Kidney glomerular epithelial cell (primary cell): ENCODE data around the gene LCE1A.

Experiments
- DNase-seq: peaks from one replicate; lab custom pipeline; 2025; lab: John Stamatoyannopoulos, UW

Gene LCE1A, protein sequence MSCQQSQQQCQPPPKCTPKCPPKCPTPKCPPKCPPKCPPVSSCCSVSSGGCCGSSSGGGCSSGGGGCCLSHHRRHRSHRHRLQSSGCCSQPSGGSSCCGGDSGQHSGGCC

DNA sequence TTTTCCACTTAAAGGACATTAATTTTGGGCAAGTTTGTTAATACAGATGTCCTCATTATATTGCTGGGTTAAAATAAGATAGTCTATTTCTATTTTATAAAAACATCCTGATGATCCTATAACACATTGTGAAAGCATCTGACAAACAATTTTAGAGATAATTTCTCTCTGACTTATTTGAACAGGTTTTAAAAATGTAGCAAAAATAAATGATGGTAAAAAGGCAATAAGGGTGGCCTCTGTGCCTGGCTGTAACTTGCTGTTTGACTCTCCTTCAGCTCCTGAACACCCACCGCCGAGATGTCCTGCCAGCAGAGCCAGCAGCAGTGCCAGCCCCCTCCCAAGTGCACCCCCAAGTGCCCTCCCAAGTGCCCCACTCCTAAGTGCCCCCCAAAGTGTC, at the start of gene LCE1A:
Gene LCE1A, plus strand, starts transcription at position 301 of the 400 bp plus-strand sequence. Its CDS starts 0 bp downstream, at position 301.
- DNase-seq = no peak

DNA sequence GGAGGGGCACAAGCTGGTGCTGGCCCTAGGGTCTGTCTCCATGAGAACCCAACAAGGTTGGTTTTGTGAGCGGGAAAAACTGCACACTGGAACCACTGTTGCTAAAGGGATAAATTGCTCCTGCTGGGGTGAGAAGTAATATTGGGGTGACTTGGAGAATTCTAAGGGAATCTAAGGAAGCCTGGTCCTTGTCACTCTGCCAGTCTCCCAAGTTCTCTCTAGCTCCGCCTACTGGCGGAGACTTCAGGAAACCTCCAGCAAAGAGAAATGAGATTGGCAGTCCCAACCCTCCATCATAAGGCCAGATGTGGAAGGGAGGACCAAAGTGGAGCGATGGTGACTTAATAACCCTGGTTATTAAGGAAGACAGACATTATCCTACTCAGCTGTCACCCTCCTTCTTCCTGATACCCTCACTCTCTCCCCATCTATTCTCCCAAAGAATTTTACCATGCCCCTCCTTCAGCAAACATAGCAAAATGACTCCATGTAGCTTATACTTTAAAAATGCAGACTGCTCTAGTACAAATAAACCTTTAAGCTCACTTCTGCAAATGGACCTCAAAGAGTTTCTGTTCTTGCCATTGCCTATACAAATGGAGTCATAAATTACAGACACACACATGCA, 49.6 kb upstream of the LCE1A start:
- no peak for DNase-seq

DNA sequence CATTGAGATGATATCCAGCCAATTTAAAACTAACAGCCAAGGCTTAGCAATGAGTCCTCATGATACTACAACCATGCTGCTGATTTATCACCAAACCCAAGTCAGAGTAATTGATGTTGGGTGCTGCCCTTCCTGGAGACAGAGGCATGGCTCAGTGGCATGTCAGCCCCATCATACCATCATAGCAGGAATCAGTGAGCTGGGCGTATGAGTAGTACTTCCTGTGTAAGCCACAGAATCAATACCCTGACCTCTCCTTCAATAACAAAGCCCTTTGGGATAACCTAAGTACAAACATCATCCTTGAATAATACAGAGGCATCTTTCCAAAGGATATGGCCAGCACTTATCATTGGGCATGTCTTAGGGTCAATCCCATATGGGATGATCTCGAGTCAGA, 44.2 kb upstream of the LCE1A start:
- DNase-seq = no peak

GRCh38 chr1:152786077-152786476, 41.2 kb upstream of the LCE1A start, which contains the start of gene LCE1E:
LCE1E (plus strand) TSS chr1:152786257; CDS start chr1:152787300, 1,043 bp downstream.
- no peak for DNase-seq

GRCh38 chr1:152795686-152796085, 31.6 kb upstream of the LCE1A start:
- no peak for DNase-seq

DNA sequence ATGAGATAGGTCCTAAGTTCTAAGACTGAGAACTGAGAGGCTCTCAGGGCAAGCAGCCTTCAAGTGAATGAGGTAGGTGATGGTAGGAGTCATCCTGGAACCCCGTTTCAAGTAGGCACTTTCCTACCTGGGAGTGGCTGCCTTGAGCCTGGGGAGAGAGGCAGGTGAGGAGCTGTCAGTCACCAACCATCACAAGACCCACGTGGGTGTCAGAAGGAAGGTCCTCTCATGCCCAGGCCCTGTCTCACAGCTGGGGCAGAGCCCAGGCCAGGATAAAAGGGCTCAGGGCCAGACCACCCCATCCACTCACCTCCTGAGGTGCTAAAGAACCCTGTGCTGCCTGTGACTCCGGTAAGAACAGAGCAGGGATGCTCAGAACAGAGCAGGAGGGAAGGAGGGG, 30.9 kb upstream of the LCE1A start, which contains the start of gene LCE1D:
Gene LCE1D, plus strand, starts transcription at position 301 of the 400 bp plus-strand sequence. CDS start 1,074 bp downstream, outside the sequence.
- no peak for DNase-seq

GRCh38 chr1:152801333-152801732, 25.9 kb upstream of the LCE1A start:
- DNase-seq = no peak

GRCh38 chr1:152806576-152806975, 20.7 kb upstream of the LCE1A start, which contains the start of gene LCE1C:
LCE1C (minus strand) TSS chr1:152806651; CDS start chr1:152805478, 1,173 bp downstream.
- no peak for DNase-seq

DNA sequence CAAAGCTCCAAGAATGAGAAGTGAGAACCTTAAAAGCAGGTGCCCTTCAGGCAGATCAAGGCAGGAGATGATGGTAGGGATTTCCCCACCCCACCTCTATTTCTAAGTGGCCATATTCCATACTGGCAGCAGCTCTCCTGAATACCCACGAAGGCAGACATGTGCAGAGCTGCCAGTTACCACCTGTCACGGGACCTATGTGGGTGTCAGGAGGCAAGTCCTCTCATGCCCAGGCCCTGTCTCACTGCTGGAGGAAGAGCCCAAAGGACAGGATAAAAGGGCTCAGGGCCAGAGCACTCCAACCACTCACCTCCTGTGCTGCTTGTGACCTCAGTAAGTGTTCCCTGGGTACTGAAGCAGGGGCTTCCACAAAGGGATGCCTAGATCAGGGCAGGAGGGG, 16.2 kb upstream of the LCE1A start:
- DNase-seq = no peak

- no peak for DNase-seq
These were observed 15.6 kb upstream of the LCE1A start, which contains the start of gene LCE1B for GRCh38 chr1:152811671-152812070. LCE1B (plus strand) TSS chr1:152811971; CDS start chr1:152812447, 476 bp downstream.

GRCh38 chr1:152817309-152817708, 10.0 kb upstream of the LCE1A start:
- no peak for DNase-seq

DNA sequence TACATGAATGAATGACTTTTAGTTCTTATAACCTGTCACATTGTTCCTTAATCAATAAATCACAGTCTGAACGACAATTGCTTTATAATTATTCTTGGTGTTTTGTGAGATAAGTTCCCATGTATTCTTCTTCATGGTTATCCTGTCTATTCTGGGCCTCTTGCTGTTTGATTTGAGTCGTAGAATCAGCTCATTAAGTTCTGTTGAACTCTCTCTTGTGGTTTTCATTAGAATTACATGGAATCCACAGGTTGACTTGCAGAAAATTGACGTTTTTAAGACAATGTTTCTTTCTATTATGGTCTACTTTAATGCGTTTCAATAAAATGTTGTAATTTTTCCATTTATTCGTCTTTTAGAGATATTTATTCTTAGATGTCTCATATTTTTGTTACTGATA, 4.0 kb upstream of the LCE1A start:
- DNase-seq = no peak

DNA sequence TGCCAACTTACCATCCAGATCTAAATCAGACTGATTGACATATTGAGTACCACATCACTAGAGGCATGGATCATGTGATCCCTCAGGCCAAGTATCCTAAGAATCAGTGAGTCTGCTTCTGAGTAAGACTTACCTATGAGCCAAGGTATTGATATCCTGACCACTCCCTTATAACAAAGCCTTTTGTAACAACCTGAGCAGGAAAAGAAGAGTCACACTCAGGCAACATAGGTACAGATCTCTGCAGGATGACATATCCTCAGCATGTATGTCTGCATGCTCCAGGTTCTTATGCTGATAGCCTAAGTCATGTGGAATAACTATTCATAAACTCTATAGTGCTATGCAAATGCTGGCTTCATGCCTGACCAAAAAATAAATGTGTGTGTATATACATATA, 2.3 kb upstream of the LCE1A start:
- DNase-seq = no peak

DNA sequence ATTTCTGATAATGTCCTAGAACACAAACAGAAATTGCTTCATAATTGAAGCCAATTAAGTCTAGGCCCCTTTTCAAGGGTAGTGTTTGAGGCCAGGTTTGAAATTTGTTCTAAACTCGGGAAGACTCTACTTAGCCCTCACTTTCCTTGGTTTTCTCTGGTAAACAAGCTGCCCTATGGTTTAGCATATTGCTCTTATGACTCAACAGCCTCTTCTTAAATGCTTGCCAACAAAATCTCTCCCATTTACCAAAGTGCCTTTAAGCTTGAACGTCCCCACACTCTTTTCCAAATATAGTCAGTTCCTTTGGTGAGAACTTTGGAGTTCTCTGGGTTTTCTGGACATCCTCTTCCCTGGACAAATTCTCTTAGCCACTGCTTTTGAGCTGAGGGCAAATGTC, 9.6 kb downstream of the LCE1A start:
- no peak for DNase-seq

DNA sequence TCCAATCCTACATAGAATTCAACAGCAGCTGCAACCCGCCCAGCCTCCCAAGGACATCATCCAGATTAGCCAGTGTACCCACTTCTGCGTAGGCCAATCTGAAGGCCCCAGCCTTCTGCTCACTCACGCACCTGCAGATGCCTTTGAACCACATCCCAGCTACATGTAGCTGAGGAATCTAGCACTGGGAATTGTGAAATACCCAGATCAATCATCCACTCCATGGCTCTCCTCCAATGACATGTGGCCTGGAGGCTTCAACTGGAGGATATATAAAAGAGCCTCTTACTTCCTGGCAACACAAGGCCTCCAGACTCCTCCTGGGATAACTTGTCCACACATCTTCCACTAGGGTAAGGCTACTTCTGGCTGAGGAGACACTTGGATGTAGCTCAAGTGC, 15.3 kb downstream of the LCE1A start, which contains the start of gene LCE6A:
Gene LCE6A, plus strand, starts transcription at position 301 of the 400 bp plus-strand sequence. CDS start 665 bp downstream, outside the sequence.
- DNase-seq = no peak

DNA sequence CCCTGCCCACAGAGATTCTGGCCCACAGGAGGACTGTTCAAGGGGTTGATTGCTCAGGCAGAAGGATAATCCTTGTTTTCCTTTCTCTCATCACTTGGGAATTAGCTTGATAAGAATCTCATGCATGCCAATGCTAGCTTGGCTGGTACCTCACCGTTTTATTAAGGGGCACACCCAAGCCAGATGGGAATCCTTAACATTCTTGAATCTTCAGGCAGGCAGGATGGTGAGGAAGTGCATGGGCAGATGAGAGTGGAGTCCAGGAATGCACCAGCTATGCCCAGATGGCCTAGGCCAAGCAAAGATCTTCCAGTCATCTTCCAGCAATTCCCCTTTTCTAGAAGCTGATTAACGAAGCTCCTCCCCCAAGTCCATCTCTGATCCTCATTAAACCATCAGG, 28.4 kb downstream of the LCE1A start:
- no peak for DNase-seq

- DNase-seq = no peak
These were observed 30.8 kb downstream of the LCE1A start for GRCh38 chr1:152858062-152858461.

DNA sequence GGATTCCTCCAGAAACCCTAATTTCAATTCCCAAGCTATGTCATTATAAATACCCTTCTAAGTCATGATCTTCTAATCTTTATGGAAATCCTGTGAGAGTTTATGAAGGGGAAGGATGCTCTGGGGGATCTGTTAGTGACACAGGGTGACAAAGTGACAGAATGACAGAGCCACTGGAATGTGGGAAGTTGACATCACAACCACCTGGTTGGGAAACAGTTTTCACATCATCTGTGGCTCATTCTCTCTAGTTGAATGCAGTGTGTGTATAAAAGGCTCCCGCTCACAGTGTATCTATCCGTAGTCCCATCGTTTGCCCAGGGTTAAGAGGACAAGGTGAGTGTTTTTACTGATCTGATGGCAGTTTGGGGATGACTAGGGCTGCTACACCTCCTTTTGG, 32.4 kb downstream of the LCE1A start, which contains the start of gene LCE7A:
Gene LCE7A, plus strand, starts transcription at position 301 of the 400 bp plus-strand sequence. CDS start 702 bp downstream, outside the sequence.
- no peak for DNase-seq

- no peak for DNase-seq
These were observed 32.9 kb downstream of the LCE1A start for GRCh38 chr1:152860129-152860528.

GRCh38 chr1:152861374-152861773, 34.1 kb downstream of the LCE1A start:
- DNase-seq = no peak

DNA sequence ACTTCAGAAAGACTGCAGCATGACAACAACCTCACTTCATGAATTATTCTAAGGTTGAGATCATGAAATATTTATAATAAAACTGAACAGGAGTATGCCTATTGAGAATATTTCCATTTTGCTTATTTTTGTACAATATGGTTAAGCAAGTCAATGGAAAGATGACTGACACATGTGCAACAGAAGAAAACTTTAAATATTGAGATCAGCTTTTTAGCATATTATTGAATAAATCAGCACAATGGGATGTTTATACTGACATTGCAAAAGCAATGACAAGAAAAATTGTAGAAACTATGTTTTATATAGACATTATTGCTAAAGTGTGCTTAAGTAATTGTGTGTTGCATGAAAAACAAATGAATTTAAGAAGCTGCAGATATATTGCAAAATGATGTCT, 37.2 kb downstream of the LCE1A start:
- DNase-seq = no peak

DNA sequence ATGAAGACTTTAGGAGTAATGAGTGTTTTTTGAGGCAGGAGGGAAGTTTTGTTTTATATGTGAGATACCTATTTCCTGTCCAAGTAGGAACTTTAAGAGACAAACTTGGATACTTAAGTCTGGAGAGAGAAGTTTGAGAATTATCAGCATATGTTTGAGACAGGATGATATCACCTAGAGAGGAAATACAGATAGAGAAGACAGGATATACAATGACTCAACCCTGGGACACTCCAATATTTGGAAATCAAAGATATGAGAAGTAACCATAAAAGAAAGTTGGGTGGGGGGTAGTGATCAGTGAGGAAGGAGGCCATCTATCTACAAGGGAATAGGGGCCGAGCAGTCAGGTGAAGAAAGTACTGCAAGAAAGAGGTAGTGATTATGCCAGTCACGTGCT, 39.0 kb downstream of the LCE1A start:
- no peak for DNase-seq

DNA sequence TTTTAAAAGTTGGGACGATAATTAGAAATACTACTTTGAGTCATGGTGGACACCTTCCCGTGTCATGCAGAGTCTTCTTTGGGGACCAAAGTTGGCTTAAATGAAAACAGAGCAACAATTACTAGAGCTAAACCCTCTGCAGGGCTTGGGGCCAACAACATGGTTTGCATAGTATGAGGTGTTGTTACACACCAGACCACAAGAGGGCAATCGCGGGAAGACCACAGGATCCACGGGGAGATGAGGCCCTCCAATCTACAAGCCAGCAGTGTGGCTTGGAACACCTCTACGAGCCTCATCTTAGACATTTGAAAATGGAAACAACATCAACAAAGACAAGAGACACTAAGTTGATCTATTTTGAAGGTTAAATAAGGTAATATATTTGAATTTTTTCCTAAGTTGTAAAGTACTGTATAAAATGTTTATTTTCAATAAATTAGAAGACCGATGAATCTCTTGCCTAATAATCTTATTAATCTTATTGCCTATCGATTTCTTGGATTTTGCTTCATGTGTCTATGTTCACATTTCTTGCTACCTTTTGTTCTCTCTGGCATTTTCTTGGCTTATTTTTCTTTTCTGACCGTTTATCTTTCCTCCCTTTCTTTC, 42.6 kb downstream of the LCE1A start:
- peak; percentile 32 for DNase-seq
